Measurements from ENCODE around the gene WDR45B. TPM values are rescaled to one million over a fixed set of nuclear protein-coding genes. Genes with fewer than 3 reads are reported as not detected.

WDR45B gene
- total and polyA plus RNA-seq, 2 donors (not counting 1 experiment from before 2014, with no cell fraction given): 54.3 to 72.7 TPM

DNA sequence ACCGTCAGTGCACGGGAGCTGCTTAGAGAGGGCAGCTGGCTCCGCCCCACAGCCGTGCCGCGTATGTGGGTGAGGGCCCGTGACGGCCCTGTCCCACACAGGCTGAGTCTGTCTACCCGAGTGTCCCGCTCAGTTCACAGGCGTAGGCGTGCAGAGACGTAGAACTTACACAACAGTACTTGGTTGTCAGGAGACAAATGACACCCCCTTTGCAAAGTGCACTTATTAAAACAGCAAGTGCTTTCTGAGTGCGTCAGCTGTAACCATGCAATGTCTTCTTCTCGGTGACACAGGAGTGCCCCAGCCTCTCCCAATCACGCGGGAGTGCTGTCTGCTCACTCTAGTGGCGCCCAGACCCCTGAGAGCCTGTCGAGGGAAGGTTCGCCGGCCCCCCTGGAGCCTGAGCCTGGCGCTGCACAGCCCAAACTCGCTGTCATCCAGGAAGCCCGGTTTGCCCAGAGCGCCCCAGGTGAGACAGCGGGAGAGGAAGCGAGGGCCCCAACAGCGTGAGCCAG is 64.5 kb downstream of the WDR45B start:
- Histone ChIP-seq H3K36me3 (replicated peaks in 1 of 2; ENCODE audit: control extremely low read depth in 1 of 2, control insufficient read depth in 1 of 2, extremely low read depth in 1 of 2, insufficient read depth in 2 of 2, low read length in 1 of 2) (peaks cover 0 to 36% of the 10 kb centered on the region in 2 experiments), H3K79me2 (ENCODE audit: control insufficient read depth, insufficient read depth, low read length) (no peaks in the 10 kb centered on the region), H3K27ac (ENCODE audit: low read length in 2 of 2) (no peak overlapping the region), H3K4me2 (replicated peaks; ENCODE audit: low read depth, low read length, poor library complexity, severe bottlenecking) (no peak overlapping the region), H2AFZ (ENCODE audit: insufficient read depth, low read depth, low read length, poor library complexity, severe bottlenecking) (no peak overlapping the region), H3K9me3 (ENCODE audit: control extremely low read depth in 1 of 3, control insufficient read depth in 2 of 3, insufficient read depth in 1 of 3, low read length in 2 of 3) (peaks cover 0 to 3% (median 0%) of the 10 kb centered on the region in 3 donors), H4K20me1 (ENCODE audit: control insufficient read depth, insufficient read depth, low read length, poor library complexity, severe bottlenecking) (no peaks in the 10 kb centered on the region), H3K4me3 (ENCODE audit: control extremely low read depth in 1 of 5, extremely low read depth in 1 of 5, insufficient read depth in 1 of 5, low read depth in 2 of 5, low read length in 4 of 5) (no peak overlapping the region), H3K4me1 (ENCODE audit: control insufficient read depth in 2 of 2, insufficient read depth in 2 of 2, low read length in 2 of 2) (peaks cover 3 to 6% of the 10 kb centered on the region in 2 donors), H3K27me3 (replicated peaks in 1 of 4; ENCODE audit: control extremely low read depth in 1 of 4, control insufficient read depth in 3 of 4, insufficient read depth in 4 of 4, low read length in 3 of 4) (no peaks in the 10 kb centered on the region), H3K9ac (ENCODE audit: low read length) (no peak overlapping the region)
- Mint-ChIP-seq H3K9me3 (ENCODE audit: insufficient read depth) (no peaks in the 10 kb centered on the region), H3K27ac (no peak overlapping the region), H3K27me3 (no peaks in the 10 kb centered on the region), H3K4me3 (no peak overlapping the region), H3K4me1 (peaks cover 11% of the 10 kb centered on the region)
- no peak for TF ChIP-seq EZH2 (IDR thresholded peaks at IDR 0.05; ENCODE audit: borderline replicate concordance, insufficient read depth, low read depth, low read length, poor library complexity, severe bottlenecking)
- TF ChIP-seq, protein P1, sequence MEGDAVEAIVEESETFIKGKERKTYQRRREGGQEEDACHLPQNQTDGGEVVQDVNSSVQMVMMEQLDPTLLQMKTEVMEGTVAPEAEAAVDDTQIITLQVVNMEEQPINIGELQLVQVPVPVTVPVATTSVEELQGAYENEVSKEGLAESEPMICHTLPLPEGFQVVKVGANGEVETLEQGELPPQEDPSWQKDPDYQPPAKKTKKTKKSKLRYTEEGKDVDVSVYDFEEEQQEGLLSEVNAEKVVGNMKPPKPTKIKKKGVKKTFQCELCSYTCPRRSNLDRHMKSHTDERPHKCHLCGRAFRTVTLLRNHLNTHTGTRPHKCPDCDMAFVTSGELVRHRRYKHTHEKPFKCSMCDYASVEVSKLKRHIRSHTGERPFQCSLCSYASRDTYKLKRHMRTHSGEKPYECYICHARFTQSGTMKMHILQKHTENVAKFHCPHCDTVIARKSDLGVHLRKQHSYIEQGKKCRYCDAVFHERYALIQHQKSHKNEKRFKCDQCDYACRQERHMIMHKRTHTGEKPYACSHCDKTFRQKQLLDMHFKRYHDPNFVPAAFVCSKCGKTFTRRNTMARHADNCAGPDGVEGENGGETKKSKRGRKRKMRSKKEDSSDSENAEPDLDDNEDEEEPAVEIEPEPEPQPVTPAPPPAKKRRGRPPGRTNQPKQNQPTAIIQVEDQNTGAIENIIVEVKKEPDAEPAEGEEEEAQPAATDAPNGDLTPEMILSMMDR (IDR thresholded peaks at IDR 0.05): no peak
- no peak for DNase-seq
- intact Hi-C loops (cut with micrococcal nuclease): no loop called here
- 91% methylated on average over 28 of the region's 28 CpGs for WGBS (ENCODE audit: insufficient coverage)
- CTCF ChIA-PET: interaction anchor here (0.7 kb wide), 1 partner anchor 19 kb away, joined by 4 read pairs; no protein-coding TSS in a partner anchor
- POLR2A ChIA-PET: no interaction called here
- ATAC-seq (ENCODE audit: low read depth): no peak

DNA sequence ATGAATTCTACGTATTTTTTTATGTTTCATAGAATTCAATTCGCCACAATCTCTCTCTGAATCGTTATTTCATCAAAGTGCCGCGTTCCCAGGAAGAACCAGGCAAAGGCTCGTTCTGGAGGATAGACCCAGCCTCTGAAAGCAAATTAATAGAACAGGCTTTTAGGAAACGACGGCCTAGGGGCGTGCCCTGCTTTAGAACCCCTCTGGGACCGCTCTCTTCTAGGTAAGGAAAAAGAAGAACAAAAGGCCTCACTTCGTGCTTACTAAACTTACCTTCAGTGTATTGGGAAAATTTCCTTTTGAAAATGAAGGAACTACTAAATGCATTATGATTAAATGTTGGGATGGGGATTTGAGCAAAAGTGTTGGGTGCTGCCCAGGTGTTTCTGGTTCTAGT is 65.5 kb downstream of the WDR45B start:
- Mint-ChIP-seq H3K4me3 (no peak overlapping the region), H3K4me1 (peaks cover 11% of the 10 kb centered on the region), H3K27ac (no peak overlapping the region), H3K9me3 (ENCODE audit: insufficient read depth) (no peaks in the 10 kb centered on the region), H3K27me3 (no peaks in the 10 kb centered on the region)
- CTCF ChIA-PET: no interaction called here
- no peak for ATAC-seq (ENCODE audit: low read depth)
- no peaks in the 10 kb centered on the region for H3K79me2 ChIP-seq (ENCODE audit: control insufficient read depth, insufficient read depth, low read length)
- H3K27me3 ChIP-seq (replicated peaks in 1 of 4; ENCODE audit: control extremely low read depth in 1 of 4, control insufficient read depth in 3 of 4, insufficient read depth in 4 of 4, low read length in 3 of 4): no peaks in the 10 kb centered on the region
- no peaks in the 10 kb centered on the region for H4K20me1 ChIP-seq (ENCODE audit: control insufficient read depth, insufficient read depth, low read length, poor library complexity, severe bottlenecking)
- H3K4me2 ChIP-seq (replicated peaks; ENCODE audit: low read depth, low read length, poor library complexity, severe bottlenecking): no peak overlapping the region
- POLR2A ChIA-PET: no interaction called here
- H3K9ac ChIP-seq (ENCODE audit: low read length): no peak overlapping the region
- peaks cover 3 to 6% of the 10 kb centered on the region in 2 donors for H3K4me1 ChIP-seq (ENCODE audit: control insufficient read depth in 2 of 2, insufficient read depth in 2 of 2, low read length in 2 of 2)
- no peak overlapping the region for H2AFZ ChIP-seq (ENCODE audit: insufficient read depth, low read depth, low read length, poor library complexity, severe bottlenecking)
- peaks cover 0 to 33% of the 10 kb centered on the region in 2 experiments for H3K36me3 ChIP-seq (replicated peaks in 1 of 2; ENCODE audit: control extremely low read depth in 1 of 2, control insufficient read depth in 1 of 2, extremely low read depth in 1 of 2, insufficient read depth in 2 of 2, low read length in 1 of 2)
- peaks cover 0 to 3% (median 0%) of the 10 kb centered on the region in 3 donors for H3K9me3 ChIP-seq (ENCODE audit: control extremely low read depth in 1 of 3, control insufficient read depth in 2 of 3, insufficient read depth in 1 of 3, low read length in 2 of 3)
- DNase-seq: no peak
- WGBS (ENCODE audit: insufficient coverage): 98% methylated on average over 5 of the region's 11 CpGs
- no peak overlapping the region for H3K4me3 ChIP-seq (ENCODE audit: control extremely low read depth in 1 of 5, extremely low read depth in 1 of 5, insufficient read depth in 1 of 5, low read depth in 2 of 5, low read length in 4 of 5)
- intact Hi-C loops (cut with micrococcal nuclease): no loop called here
- no peak overlapping the region for H3K27ac ChIP-seq (ENCODE audit: low read length in 2 of 2)
- TF ChIP-seq, protein P1 (IDR thresholded peaks at IDR 0.05): no peak
- no peak for TF ChIP-seq EZH2 (IDR thresholded peaks at IDR 0.05; ENCODE audit: borderline replicate concordance, insufficient read depth, low read depth, low read length, poor library complexity, severe bottlenecking)
